ENCODE results near the gene NTHL1.

GRCh38 chr16:2070576-2071453, 23.2 kb upstream of the NTHL1 start:
- TF ChIP-seq EZH2 (IDR thresholded peaks at IDR 0.05) (no peak), FOXP2 (optimal IDR thresholded peaks at IDR 0.05; ENCODE audit: control extremely low read depth, extremely low read length, insufficient read depth) (no peak)

Data from SK-N-MC (cell line).